GM19468 (cell line): ENCODE measurements around the gene FXYD5.

Experiments used
- ATAC-seq: cut with Tn5 transposase; IDR thresholded peaks from one replicate; pipeline ENCODE4 v1.9.1; 2021; ENCODE audit warnings: mild to moderate bottlenecking, moderate library complexity, moderate number of reproducible peaks; ENCODE audit not compliant: unreplicated experiment; ENCODE audit errors: extremely low read depth

Gene FXYD5

GRCh38 chr19:35154525-35155406, at the start of gene FXYD5:
TSS of gene FXYD5 (plus strand) at chr19:35154735. CDS start at chr19:35155551, 816 bp downstream.
- ATAC-seq = no peak

- no peak for ATAC-seq
Observed at GRCh38 chr19:35105047-35105410, 49.5 kb upstream of the FXYD5 start.

- no peak for ATAC-seq
Observed at GRCh38 chr19:35105411-35106290, 48.9 kb upstream of the FXYD5 start.

- no peak for ATAC-seq
Observed at GRCh38 chr19:35106291-35106583, 48.3 kb upstream of the FXYD5 start.

GRCh38 chr19:35106898-35107541, 47.5 kb upstream of the FXYD5 start:
- ATAC-seq = no peak

- ATAC-seq = no peak
Observed at GRCh38 chr19:35107545-35107944, 47.0 kb upstream of the FXYD5 start.

GRCh38 chr19:35108730-35109129, 45.8 kb upstream of the FXYD5 start:
- ATAC-seq = no peak

GRCh38 chr19:35109395-35110112, 45.0 kb upstream of the FXYD5 start:
- ATAC-seq = no peak

GRCh38 chr19:35110974-35111373, 43.6 kb upstream of the FXYD5 start:
- ATAC-seq = no peak

- no peak for ATAC-seq
Observed at GRCh38 chr19:35112995-35113688, 41.4 kb upstream of the FXYD5 start.

GRCh38 chr19:35114353-35115176, 40.0 kb upstream of the FXYD5 start:
- ATAC-seq = no peak

GRCh38 chr19:35115177-35115951, 39.2 kb upstream of the FXYD5 start, which contains the start of gene FXYD3:
TSS of gene FXYD3 (plus strand) at chr19:35115823. CDS start at chr19:35119377, 3,554 bp downstream.
- ATAC-seq = no peak

GRCh38 chr19:35116072-35116801, 38.3 kb upstream of the FXYD5 start:
- ATAC-seq = no peak

- ATAC-seq = no peak
Observed at GRCh38 chr19:35117116-35117515, 37.4 kb upstream of the FXYD5 start.

- no peak for ATAC-seq
Observed at GRCh38 chr19:35117799-35118198, 36.7 kb upstream of the FXYD5 start.

GRCh38 chr19:35118268-35119020, 36.1 kb upstream of the FXYD5 start:
- no peak for ATAC-seq

- no peak for ATAC-seq
Observed at GRCh38 chr19:35119091-35119490, 35.4 kb upstream of the FXYD5 start.
